GM19025 (cell line): ENCODE data around the gene COG4.

ENCODE experiments used
- ATAC-seq: cut with Tn5 transposase; IDR thresholded peaks from one replicate; pipeline ENCODE4 v1.9.1; 2021; ENCODE audit warnings: mild to moderate bottlenecking, low read depth, moderate library complexity; ENCODE audit not compliant: unreplicated experiment

Gene COG4

DNA sequence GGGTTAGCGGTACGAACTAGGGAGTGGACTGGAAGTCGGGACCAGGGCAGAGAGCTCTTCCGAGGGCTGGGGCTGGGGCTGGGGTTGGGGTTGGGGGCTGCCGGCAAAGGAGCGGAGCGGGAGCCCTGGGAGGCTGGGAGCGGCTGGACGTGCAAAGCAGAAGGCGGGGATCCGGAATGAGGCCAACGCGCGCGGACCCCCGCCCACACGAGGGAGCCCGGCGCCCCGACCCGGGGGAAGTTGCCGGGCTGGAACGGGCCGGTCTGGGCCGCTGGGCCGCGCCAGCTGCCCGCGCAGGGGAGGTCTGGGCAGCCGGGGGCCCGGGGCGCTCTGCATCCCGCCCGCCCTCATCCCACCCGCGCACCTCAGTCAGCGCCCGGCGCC is 84.8 kb downstream of the COG4 start:
- no peak for ATAC-seq

DNA sequence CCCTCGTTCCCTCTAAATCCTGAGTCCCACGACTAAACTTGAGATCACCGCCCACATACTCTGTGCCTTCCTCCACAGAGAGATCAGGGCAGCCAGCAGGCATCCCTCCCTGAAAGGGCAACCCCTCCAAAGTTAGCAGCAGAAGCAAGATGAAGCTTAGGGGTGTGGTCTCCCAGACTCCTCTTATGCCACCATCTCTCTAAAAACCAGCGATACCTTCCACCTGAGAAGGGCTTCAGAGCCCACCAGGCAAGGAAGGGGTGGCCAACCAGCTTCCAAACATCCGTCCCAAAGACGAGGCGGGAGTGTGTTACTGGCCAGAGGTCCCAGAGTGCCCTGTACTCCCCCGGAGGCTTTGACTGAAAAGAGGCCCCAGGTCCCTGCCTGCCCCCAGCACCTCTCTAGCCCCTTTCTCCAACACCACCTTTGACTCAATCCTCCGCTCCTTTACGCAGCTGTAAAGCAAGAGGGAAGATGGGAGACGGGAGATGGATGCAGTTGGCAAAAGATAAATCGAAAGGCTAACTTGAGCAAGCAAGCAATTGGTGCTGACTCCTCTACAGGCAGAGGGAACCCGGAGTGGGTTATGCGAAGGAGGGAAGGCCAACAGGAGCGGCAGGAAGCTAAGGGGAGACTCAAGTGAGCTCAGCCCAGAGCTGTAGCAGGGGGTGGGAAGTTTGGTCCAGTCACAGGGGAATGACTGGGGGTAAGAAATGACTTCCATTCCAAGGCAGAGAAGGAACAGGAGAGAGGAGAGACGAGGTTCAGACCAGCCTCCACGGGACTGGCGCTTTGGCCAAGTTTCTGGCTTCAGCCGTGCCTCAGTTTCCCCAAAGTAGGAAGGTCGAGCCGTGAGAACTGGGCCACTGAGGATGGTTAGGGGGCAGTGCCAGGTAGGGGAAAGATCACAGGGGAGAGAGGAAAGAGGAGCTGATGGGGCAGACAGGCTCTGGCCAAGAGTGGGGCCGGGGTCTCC is 85.5 kb downstream of the COG4 start:
- ATAC-seq = no peak

- no peak for ATAC-seq
Measured at GRCh38 chr16:70437017-70437581, 86.3 kb downstream of the COG4 start.

- ATAC-seq = no peak
Measured at GRCh38 chr16:70434484-70435260, 88.7 kb downstream of the COG4 start.

GRCh38 chr16:70433458-70434103 is 89.8 kb downstream of the COG4 start:
- ATAC-seq = no peak

DNA sequence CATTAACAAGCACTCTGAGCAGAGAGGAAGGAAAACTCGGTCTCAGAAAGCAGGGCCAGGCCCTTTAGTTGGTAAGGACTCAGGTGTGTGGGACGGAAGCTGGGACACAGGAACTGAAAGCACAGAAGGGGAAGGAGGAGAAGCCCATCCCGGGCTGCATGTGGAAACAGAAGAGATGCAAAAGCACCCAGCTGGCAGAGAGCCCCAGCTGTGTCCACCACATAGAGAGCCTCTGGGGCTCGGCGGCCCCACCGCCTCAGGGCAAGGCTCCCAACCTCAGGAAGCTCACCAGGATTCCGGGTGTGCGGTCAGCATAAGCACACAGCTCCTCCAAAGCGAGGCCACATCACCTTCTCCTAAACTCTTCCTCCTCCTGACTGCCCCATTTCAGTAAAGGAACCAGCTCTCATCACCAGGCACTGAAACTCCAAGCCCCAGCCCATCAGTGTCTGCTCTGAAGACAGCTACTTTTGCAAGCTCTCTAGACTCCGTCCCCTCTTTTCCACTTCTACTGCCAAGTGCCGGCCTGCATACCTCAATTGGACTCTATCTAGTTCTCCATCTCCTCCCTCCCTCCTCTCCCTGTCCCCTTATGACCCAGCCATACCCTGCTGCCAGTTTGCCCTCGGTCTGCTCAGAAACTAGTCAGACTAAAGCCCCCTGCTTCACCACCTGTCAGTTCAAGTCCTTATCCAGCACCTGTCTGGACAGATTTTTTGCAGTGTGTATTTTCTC is 90.5 kb downstream of the COG4 start:
- ATAC-seq = no peak

GRCh38 chr16:70432356-70432722 is 91.0 kb downstream of the COG4 start:
- ATAC-seq = no peak

GRCh38 chr16:70430667-70431536 is 92.5 kb downstream of the COG4 start:
- ATAC-seq = peak; percentile 40
